Lower leg skin (tissue), 4 donors: ENCODE results near the gene APOBEC3C. TPM values are rescaled to one million over a fixed set of nuclear protein-coding genes. Genes with fewer than 3 reads are reported as not detected.
"Not testable (repeated sequence)": the region's sequence is repeated elsewhere in the genome, so short reads cannot be mapped to it uniquely, and the experiment has no call there.

Experiments used
- DNase-seq, 2 donors: peaks; one replicate each; pipeline ENCODE4 v3.0.0-alpha.2; 2019; ENCODE audit warnings: low spot score in 2 of 2
- H3K4me3 ChIP-seq: fragments of 200-600 bp; sonication (generic); 2 replicates; pipeline ENCODE4 v1.5.1; 2017; ENCODE audit warnings: mild to moderate bottlenecking, low read depth; ENCODE audit not compliant: poor library complexity, severe bottlenecking
- CTCF ChIP-seq, 3 donors: fragments of 450-650 bp; IDR thresholded peaks; one replicate each; pipeline ENCODE4 v1.5.1; 2016; ENCODE audit warnings: antibody characterized with exemption in 3 of 3, mild to moderate bottlenecking in 3 of 3, moderate library complexity in 2 of 3
- POLR2A ChIP-seq, 2 donors: fragments of 450-650 bp; IDR thresholded peaks; one replicate each; pipeline ENCODE4 v1.6.1; 2016 to 2017; ENCODE audit warnings: antibody characterized with exemption in 2 of 2, mild to moderate bottlenecking in 1 of 2, moderate library complexity in 1 of 2
- WGBS, 2 donors: methylation state at CpG; one replicate each; pipeline ENCODE4 v1.1.5; 2018; 5-methylcytosine and 5-hydroxymethylcytosine counted together
- intact Hi-C: fragments of 100-400 bp; cut with DNase I; formaldehyde crosslinking; loops from one replicate; pipeline ENCODE4 v1.15.0; 2023; ENCODE audit warnings: low total_unique reads
- total RNA-seq, 4 donors: library from RNA; depleted of rRNA; stranded (reverse); fragments of >200 nt; gene quantifications; one replicate each; pipeline ENCODE4 v1.1.0, GENCODE V29; 2016

Gene APOBEC3C
- total RNA-seq, 4 donors from 2014 or later: 4.6 to 8.0 (median 6.8) TPM

- DNase-seq: no peak
- no peak overlapping the region for H3K4me3 ChIP-seq
- intact Hi-C loops: no loop called here
- TF ChIP-seq POLR2A (IDR thresholded peaks at IDR 0.05): no peak
- no peak for TF ChIP-seq CTCF (IDR thresholded peaks at IDR 0.05)
- 85 to 87% methylated on average over 4 of the region's 4 CpGs for WGBS, 2 donors
These were observed 13.7 kb downstream of the APOBEC3C start for GRCh38 chr22:39027717-39028116.

- TF ChIP-seq CTCF (IDR thresholded peaks at IDR 0.05) (no peak), POLR2A (IDR thresholded peaks at IDR 0.05) (no peak)
- WGBS, 2 donors: 80 to 91% methylated on average over 9 to 11 of the region's 11 CpGs
- intact Hi-C loops: no loop called here
- DNase-seq: no peak
- no peak overlapping the region for H3K4me3 ChIP-seq
These were observed 14.2 kb downstream of the APOBEC3C start for GRCh38 chr22:39028281-39028680.

GRCh38 chr22:39029227-39029626 is 15.2 kb downstream of the APOBEC3C start:
- H3K4me3 ChIP-seq: no peak overlapping the region
- DNase-seq: no peak
- 88 to 96% methylated on average over 13 of the region's 13 CpGs for WGBS, 2 donors
- TF ChIP-seq CTCF (IDR thresholded peaks at IDR 0.05) (no peak), POLR2A (IDR thresholded peaks at IDR 0.05) (no peak)
- intact Hi-C loops: no loop called here

- intact Hi-C loops: no loop called here
- WGBS, 2 donors: 87 to 88% methylated on average over 14 of the region's 14 CpGs
- H3K4me3 ChIP-seq: no peak overlapping the region
- TF ChIP-seq POLR2A (IDR thresholded peaks at IDR 0.05) (no peak), CTCF (IDR thresholded peaks at IDR 0.05) (no peak)
- DNase-seq: no peak
These were observed 16.6 kb downstream of the APOBEC3C start for GRCh38 chr22:39030705-39031104.

GRCh38 chr22:39031434-39032295 is 17.6 kb downstream of the APOBEC3C start:
- DNase-seq, intact Hi-C loops, H3K4me3 ChIP-seq: not testable (repeated sequence)
- WGBS, 2 donors: 58 to 59% methylated on average over 17 to 18 of the region's 18 CpGs

GRCh38 chr22:39037071-39037470 is 23.0 kb downstream of the APOBEC3C start:
- DNase-seq, intact Hi-C loops, H3K4me3 ChIP-seq: not testable (repeated sequence)
- WGBS, 2 donors: 47 to 55% methylated on average over 2 of the region's 2 CpGs
